ENCODE data around the gene TAF6L.

TAF6L gene

DNA sequence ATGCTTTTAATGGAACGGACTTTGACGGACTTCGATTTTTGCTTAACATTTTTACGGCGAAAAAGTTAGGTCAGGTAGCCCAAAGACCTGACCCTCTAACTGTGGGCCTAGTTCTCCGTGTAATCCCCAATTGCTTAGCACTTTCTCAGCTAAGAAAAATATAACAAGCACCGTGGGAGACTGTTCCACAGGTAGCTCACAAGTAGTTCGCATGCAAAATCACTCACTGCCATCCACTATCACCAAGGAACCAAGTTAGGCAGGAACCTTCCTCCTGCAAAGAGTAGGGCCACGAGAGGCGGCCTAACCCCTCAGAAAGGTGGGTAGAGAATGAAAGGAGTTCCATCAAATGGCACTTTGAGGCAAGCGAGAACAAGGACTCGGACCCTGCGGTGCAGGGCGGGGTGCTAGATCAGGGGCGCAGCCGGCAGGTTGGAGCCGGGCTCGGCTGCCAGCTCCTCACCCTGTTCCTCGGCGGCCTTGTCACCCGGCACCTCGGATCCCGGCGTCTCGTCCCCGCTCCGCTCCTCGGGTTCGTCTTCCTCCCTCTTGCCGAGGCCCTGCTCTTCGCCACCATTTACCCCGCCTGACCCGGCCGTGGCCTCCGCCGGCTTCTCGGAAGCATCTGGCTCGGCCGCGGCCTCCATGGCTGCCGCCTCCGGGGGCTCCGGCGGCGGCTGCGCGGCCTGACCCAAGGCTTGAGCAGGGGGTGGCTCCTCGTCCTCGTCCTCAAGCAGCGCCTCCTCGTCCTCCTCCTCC lies 44.9 kb upstream of the TAF6L start:
- Histone ChIP-seq H3K36me3 (ENCODE audit: control insufficient read depth in 1 of 2, insufficient read depth in 2 of 2, low read length in 2 of 2) (peaks cover 14 to 26% of the 10 kb centered on the region in 2 experiments), H3K23ac (ENCODE audit: low read length) (peak overlapping the region; percentile 2), H2BK120ac (ENCODE audit: insufficient read depth, low read length, poor library complexity) (peak overlapping the region; percentile 72), H3K27me3 (ENCODE audit: insufficient read depth, low read length) (no peaks in the 10 kb centered on the region), H2AFZ (ENCODE audit: insufficient read depth, low read length, poor library complexity) (peak overlapping the region; percentile 68), H3K4ac (ENCODE audit: low read depth, low read length) (peak overlapping the region; percentile 97), H3K79me1 (ENCODE audit: low read length) (peaks cover 22% of the 10 kb centered on the region), H3K14ac (ENCODE audit: low read length) (peak overlapping the region; percentile 97), H2AK5ac (ENCODE audit: low read length) (peak overlapping the region; percentile 67), H3K27ac (ENCODE audit: low read depth, low read length) (peak overlapping the region; percentile 99), H4K8ac (ENCODE audit: low read depth, low read length) (peak overlapping the region; percentile 92), H3K9me3 (ENCODE audit: insufficient read depth, low read depth, low read length) (no peaks in the 10 kb centered on the region), H2BK5ac (ENCODE audit: low read depth, low read length, poor library complexity) (peak overlapping the region; percentile 94), H3K79me2 (ENCODE audit: control insufficient read depth, insufficient read depth, low read length, poor library complexity) (peaks cover 30% of the 10 kb centered on the region), H3K9ac (ENCODE audit: low read length) (peak overlapping the region; percentile 87), H4K12ac (ENCODE audit: low read depth, low read length) (peak overlapping the region; percentile 92), H3K4me2 (ENCODE audit: low read length) (peak overlapping the region; percentile 61), H4K91ac (ENCODE audit: low read depth, low read length) (peak overlapping the region; percentile 58), H3K4me1 (ENCODE audit: control insufficient read depth in 1 of 2, insufficient read depth in 2 of 2, low read length in 2 of 2) (peaks cover 2 to 4% of the 10 kb centered on the region in 2 experiments), H2BK12ac (ENCODE audit: low read length) (no peak overlapping the region), H3K18ac (ENCODE audit: low read length) (peak overlapping the region; percentile 95), H3K4me3 (ENCODE audit: low read depth, low read length) (peak overlapping the region; percentile 85)
- no CpG with 5 or more reads among the region's 51 CpGs for WGBS (ENCODE audit: extremely low coverage, insufficient coverage, insufficient read length)
- no peak for DNase-seq

DNA sequence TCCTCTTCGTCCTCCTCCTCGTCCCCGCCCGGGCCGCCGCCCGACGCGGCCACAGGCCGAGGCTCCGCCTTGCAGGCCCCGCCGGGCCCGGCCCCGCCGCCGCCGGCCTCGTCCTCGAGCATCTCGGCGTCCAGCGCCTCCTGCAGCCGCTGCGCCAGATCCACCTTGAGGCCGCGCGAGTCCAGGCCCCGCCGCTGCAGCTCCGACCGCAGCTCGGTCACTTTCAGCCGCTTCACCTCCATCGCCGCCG lies 44.4 kb upstream of the TAF6L start:
- H3K27me3 ChIP-seq (ENCODE audit: insufficient read depth, low read length), result no peaks in the 10 kb centered on the region
- no peak overlapping the region for H3K23ac ChIP-seq (ENCODE audit: low read length)
- H3K14ac ChIP-seq (ENCODE audit: low read length), result peak overlapping the region; percentile 97
- H4K12ac ChIP-seq (ENCODE audit: low read depth, low read length), result peak overlapping the region; percentile 92
- peaks cover 22% of the 10 kb centered on the region for H3K79me1 ChIP-seq (ENCODE audit: low read length)
- H3K4ac ChIP-seq (ENCODE audit: low read depth, low read length), result peak overlapping the region; percentile 97
- peak overlapping the region; percentile 95 for H3K18ac ChIP-seq (ENCODE audit: low read length)
- no peak for DNase-seq
- peak overlapping the region; percentile 72 for H2BK120ac ChIP-seq (ENCODE audit: insufficient read depth, low read length, poor library complexity)
- peak overlapping the region; percentile 87 for H3K9ac ChIP-seq (ENCODE audit: low read length)
- H4K8ac ChIP-seq (ENCODE audit: low read depth, low read length), result peak overlapping the region; percentile 92
- peak overlapping the region; percentile 85 for H3K4me3 ChIP-seq (ENCODE audit: low read depth, low read length)
- peak overlapping the region; percentile 99 for H3K27ac ChIP-seq (ENCODE audit: low read depth, low read length)
- H3K4me2 ChIP-seq (ENCODE audit: low read length), result peak overlapping the region; percentile 61
- WGBS (ENCODE audit: extremely low coverage, insufficient coverage, insufficient read length), result no CpG with 5 or more reads among the region's 37 CpGs
- peak overlapping the region; percentile 58 for H4K91ac ChIP-seq (ENCODE audit: low read depth, low read length)
- peaks cover 16 to 24% of the 10 kb centered on the region in 2 experiments for H3K36me3 ChIP-seq (ENCODE audit: control insufficient read depth in 1 of 2, insufficient read depth in 2 of 2, low read length in 2 of 2)
- peaks cover 2 to 4% of the 10 kb centered on the region in 2 experiments for H3K4me1 ChIP-seq (ENCODE audit: control insufficient read depth in 1 of 2, insufficient read depth in 2 of 2, low read length in 2 of 2)
- peak overlapping the region; percentile 68 for H2AFZ ChIP-seq (ENCODE audit: insufficient read depth, low read length, poor library complexity)
- no peak overlapping the region for H2BK12ac ChIP-seq (ENCODE audit: low read length)
- H2AK5ac ChIP-seq (ENCODE audit: low read length), result peak overlapping the region; percentile 67
- H3K79me2 ChIP-seq (ENCODE audit: control insufficient read depth, insufficient read depth, low read length, poor library complexity), result peaks cover 30% of the 10 kb centered on the region
- no peaks in the 10 kb centered on the region for H3K9me3 ChIP-seq (ENCODE audit: insufficient read depth, low read depth, low read length)
- peak overlapping the region; percentile 94 for H2BK5ac ChIP-seq (ENCODE audit: low read depth, low read length, poor library complexity)

DNA sequence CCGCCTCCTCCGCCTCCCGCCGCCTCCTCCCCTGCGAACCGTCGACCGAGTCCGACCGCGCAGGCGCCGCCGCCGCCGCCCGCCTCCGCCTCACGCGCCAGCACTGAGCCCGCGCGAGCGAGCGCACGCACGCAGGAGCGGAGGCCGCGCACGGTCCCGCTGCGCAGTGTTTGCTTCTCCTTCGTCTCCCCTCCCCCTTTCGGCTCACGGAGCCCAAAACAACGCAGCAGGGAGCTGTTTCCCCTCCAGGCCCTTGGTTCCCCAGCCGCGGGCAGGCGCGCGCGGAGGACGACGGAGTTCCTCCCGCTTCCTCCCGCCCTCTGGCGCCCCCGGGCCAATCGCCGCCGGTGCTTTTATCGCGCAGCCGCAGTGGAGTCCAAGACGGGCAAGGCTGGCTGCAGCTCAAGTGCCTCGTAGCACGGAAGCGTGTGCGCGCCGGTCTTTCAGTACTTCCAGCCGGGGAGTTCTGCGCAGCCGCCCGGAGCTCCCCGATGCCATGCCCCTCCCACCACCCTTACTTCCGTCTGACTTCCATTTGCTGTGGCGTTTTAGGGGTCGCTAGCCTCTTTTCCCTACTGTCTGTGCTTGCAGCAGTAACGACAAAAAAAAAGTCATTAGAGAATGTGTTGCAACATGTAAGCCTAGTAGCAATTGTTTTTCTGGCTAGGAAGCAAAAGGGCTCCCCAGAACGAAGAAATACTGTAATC lies 43.9 kb upstream of the TAF6L start, which contains the start of gene HNRNPUL2:
HNRNPUL2 (minus strand) TSS at position 293 of the 707 bp plus-strand sequence. CDS start 301 bp downstream, outside the sequence.
- Histone ChIP-seq H2BK5ac (ENCODE audit: low read depth, low read length, poor library complexity) (peak within 1 kb of the TSS; percentile 94), H3K23ac (ENCODE audit: low read length) (peak within 1 kb of the TSS; percentile 2), H2AK5ac (ENCODE audit: low read length) (peak within 1 kb of the TSS; percentile 69), H4K12ac (ENCODE audit: low read depth, low read length) (peak within 1 kb of the TSS; percentile 92), H3K79me2 (ENCODE audit: control insufficient read depth, insufficient read depth, low read length, poor library complexity) (peaks cover 30% of the 10 kb centered on the region), H3K4ac (ENCODE audit: low read depth, low read length) (peak within 1 kb of the TSS; percentile 97), H3K4me1 (ENCODE audit: control insufficient read depth in 1 of 2, insufficient read depth in 2 of 2, low read length in 2 of 2) (peaks cover 2 to 4% of the 10 kb centered on the region in 2 experiments), H2BK120ac (ENCODE audit: insufficient read depth, low read length, poor library complexity) (peak within 1 kb of the TSS; percentile 91), H2BK12ac (ENCODE audit: low read length) (peak within 1 kb of the TSS; percentile 16), H3K4me2 (ENCODE audit: low read length) (peak within 1 kb of the TSS; percentile 61), H3K9ac (ENCODE audit: low read length) (peak within 1 kb of the TSS; percentile 99), H3K27ac (ENCODE audit: low read depth, low read length) (peak within 1 kb of the TSS; percentile 99), H3K36me3 (ENCODE audit: control insufficient read depth in 1 of 2, insufficient read depth in 2 of 2, low read length in 2 of 2) (peaks cover 14 to 19% of the 10 kb centered on the region in 2 experiments), H2AFZ (ENCODE audit: insufficient read depth, low read length, poor library complexity) (peak within 1 kb of the TSS; percentile 87), H4K8ac (ENCODE audit: low read depth, low read length) (peak within 1 kb of the TSS; percentile 99), H3K27me3 (ENCODE audit: insufficient read depth, low read length) (no peaks in the 10 kb centered on the region), H3K4me3 (ENCODE audit: low read depth, low read length) (peak within 1 kb of the TSS; percentile 85), H3K14ac (ENCODE audit: low read length) (peak within 1 kb of the TSS; percentile 97), H3K9me3 (ENCODE audit: insufficient read depth, low read depth, low read length) (no peaks in the 10 kb centered on the region), H4K91ac (ENCODE audit: low read depth, low read length) (peak within 1 kb of the TSS; percentile 98), H3K18ac (ENCODE audit: low read length) (peak within 1 kb of the TSS; percentile 95), H3K79me1 (ENCODE audit: low read length) (peaks cover 22% of the 10 kb centered on the region)
- WGBS (ENCODE audit: extremely low coverage, insufficient coverage, insufficient read length), result no CpG with 5 or more reads among the region's 72 CpGs
- peak; percentile 99 to 100 for DNase-seq

DNA sequence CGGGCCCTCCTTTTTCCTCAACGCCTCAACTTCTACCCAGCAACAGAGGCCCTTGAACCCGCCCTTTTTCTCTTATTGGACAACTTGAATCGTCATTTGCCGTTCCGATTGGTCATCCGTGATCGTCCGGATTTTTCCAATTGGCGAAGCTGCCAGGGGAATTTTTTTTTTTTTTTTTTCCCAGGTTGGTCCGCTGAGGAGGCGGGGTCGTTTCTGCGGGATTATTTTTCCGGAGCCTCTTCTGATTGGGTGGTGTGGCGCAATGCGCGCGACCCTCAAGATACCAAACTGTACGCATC lies 43.4 kb upstream of the TAF6L start:
- H2AK5ac ChIP-seq (ENCODE audit: low read length), result peak overlapping the region; percentile 69

More for the DNA sequence above, 43.4 kb upstream of the TAF6L start:
- peak overlapping the region; percentile 94 for H3K18ac ChIP-seq (ENCODE audit: low read length)
- H3K4ac ChIP-seq (ENCODE audit: low read depth, low read length), result peak overlapping the region; percentile 80
- peak overlapping the region; percentile 92 for H2BK5ac ChIP-seq (ENCODE audit: low read depth, low read length, poor library complexity)
- H4K12ac ChIP-seq (ENCODE audit: low read depth, low read length), result peak overlapping the region; percentile 92
- H3K14ac ChIP-seq (ENCODE audit: low read length), result peak overlapping the region; percentile 93
- H3K4me2 ChIP-seq (ENCODE audit: low read length), result peak overlapping the region; percentile 61
- H2BK120ac ChIP-seq (ENCODE audit: insufficient read depth, low read length, poor library complexity), result peak overlapping the region; percentile 91
- H3K4me1 ChIP-seq (ENCODE audit: control insufficient read depth in 1 of 2, insufficient read depth in 2 of 2, low read length in 2 of 2), result peaks cover 2 to 4% of the 10 kb centered on the region in 2 experiments
- H3K23ac ChIP-seq (ENCODE audit: low read length), result no peak overlapping the region
- no peaks in the 10 kb centered on the region for H3K9me3 ChIP-seq (ENCODE audit: insufficient read depth, low read depth, low read length)
- peak; percentile 95 to 99 for DNase-seq
- peak overlapping the region; percentile 99 for H3K27ac ChIP-seq (ENCODE audit: low read depth, low read length)
- H3K79me1 ChIP-seq (ENCODE audit: low read length), result peaks cover 22% of the 10 kb centered on the region
- H3K27me3 ChIP-seq (ENCODE audit: insufficient read depth, low read length), result no peaks in the 10 kb centered on the region
- H2BK12ac ChIP-seq (ENCODE audit: low read length), result no peak overlapping the region
- H4K8ac ChIP-seq (ENCODE audit: low read depth, low read length), result peak overlapping the region; percentile 99
- WGBS (ENCODE audit: extremely low coverage, insufficient coverage, insufficient read length), result no CpG with 5 or more reads among the region's 20 CpGs
- peaks cover 30% of the 10 kb centered on the region for H3K79me2 ChIP-seq (ENCODE audit: control insufficient read depth, insufficient read depth, low read length, poor library complexity)
- H3K9ac ChIP-seq (ENCODE audit: low read length), result peak overlapping the region; percentile 87
- H3K36me3 ChIP-seq (ENCODE audit: control insufficient read depth in 1 of 2, insufficient read depth in 2 of 2, low read length in 2 of 2), result peaks cover 13 to 14% of the 10 kb centered on the region in 2 experiments
- H2AFZ ChIP-seq (ENCODE audit: insufficient read depth, low read length, poor library complexity), result peak overlapping the region; percentile 87
- peak overlapping the region; percentile 84 for H3K4me3 ChIP-seq (ENCODE audit: low read depth, low read length)
- H4K91ac ChIP-seq (ENCODE audit: low read depth, low read length), result peak overlapping the region; percentile 98
